ENCODE measurements around the gene ACVR1B.

ACVR1B gene

GRCh38 chr12:51951199-51951842 lies at the start of gene ACVR1B:
TSS of gene ACVR1B (plus strand) at chr12:51951699. CDS start at chr12:51951744, 45 bp downstream.
- no peak for TF ChIP-seq CTCF (IDR thresholded peaks at IDR 0.05; ENCODE audit: low read depth, low read length)
- peak within 1 kb of the TSS; percentile 93 for H3K4me3 ChIP-seq (ENCODE audit: low read depth, low read length)

GRCh38 chr12:51901881-51902280 lies 49.6 kb upstream of the ACVR1B start:
- no peak for TF ChIP-seq CTCF (IDR thresholded peaks at IDR 0.05; ENCODE audit: low read depth, low read length)

GRCh38 chr12:51904951-51905470 lies 46.5 kb upstream of the ACVR1B start:
- no peak overlapping the region for H3K4me3 ChIP-seq (ENCODE audit: low read depth, low read length)
- TF ChIP-seq CTCF (IDR thresholded peaks at IDR 0.05; ENCODE audit: low read depth, low read length), result no peak

More at GRCh38 chr12:51901881-51902280, 49.6 kb upstream of the ACVR1B start:
- no peak overlapping the region for H3K4me3 ChIP-seq (ENCODE audit: low read depth, low read length)

GRCh38 chr12:51905471-51906429 lies 45.7 kb upstream of the ACVR1B start:
- H3K4me3 ChIP-seq (ENCODE audit: low read depth, low read length), result no peak overlapping the region
- TF ChIP-seq CTCF (IDR thresholded peaks at IDR 0.05; ENCODE audit: low read depth, low read length), result no peak

GRCh38 chr12:51906430-51907082 lies 44.9 kb upstream of the ACVR1B start:
- H3K4me3 ChIP-seq (ENCODE audit: low read depth, low read length), result no peak overlapping the region

More at GRCh38 chr12:51906430-51907082, 44.9 kb upstream of the ACVR1B start:
- TF ChIP-seq CTCF (IDR thresholded peaks at IDR 0.05; ENCODE audit: low read depth, low read length), result no peak
